ENCODE measurements around the gene PRDM16. TPM values are rescaled to one million over a fixed set of nuclear protein-coding genes. Genes with fewer than 3 reads are reported as not detected.

The PRDM16 gene
- total RNA-seq, 1 experiment from 2014 or later, result not detected

DNA sequence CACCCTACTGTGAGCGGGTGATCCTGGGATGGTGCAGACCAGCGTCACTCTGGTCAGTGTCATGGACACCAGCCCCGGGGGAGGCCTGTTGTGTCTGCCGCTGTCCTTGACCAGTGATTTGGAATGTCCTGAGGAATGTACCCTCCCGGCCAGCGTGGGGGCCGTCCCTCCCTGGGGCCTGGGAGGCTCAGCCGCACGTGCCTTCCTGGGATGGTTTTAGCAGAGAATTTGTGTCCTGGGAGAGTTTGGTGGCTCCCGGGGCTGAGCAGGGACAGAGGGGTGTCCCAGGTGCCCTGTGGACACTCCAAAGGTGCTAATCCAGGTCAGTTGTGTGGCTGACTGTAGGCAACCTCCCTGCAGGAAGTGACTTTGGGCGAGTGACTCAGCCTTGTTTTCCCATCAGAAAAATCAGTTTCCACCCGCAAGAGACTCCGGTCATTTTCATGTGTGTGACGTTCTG is 391.7 kb downstream of the PRDM16 start:
- no peak for DNase-seq (ENCODE audit: low read depth)

DNA sequence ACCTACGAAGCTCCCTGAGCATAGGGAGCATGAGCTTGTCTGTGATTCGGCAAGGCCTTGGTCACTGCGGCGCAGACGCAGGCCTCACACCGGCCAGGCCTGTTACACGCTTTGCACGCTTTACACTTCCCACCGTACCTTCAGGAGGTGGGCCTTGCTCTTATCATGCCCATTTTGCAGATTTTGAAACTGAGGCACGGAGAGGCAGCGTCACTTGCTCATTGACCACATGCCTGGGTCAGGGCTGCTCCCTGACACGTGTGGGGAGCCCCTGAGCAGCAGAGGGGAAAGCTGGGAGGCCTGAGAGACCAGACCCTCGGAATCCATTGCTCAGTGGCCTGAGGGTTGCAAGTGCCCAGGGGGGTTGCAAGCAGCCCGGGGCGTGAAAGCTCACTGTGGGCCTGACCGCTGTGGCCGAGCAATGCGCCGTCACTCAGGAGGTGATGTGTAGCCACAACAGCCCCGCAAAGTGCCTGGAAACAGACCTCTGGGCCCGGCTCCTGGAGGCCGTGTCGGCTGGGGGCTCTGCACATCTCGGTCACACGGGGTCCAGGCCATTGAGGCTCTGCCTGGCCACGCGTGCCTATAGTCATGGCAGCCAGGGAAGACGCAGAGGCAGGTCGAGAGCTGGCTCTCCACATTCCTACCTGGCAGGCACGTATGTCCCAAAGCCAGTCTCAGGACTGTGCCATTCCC is 392.4 kb downstream of the PRDM16 start:
- no peak for DNase-seq (ENCODE audit: low read depth)

DNA sequence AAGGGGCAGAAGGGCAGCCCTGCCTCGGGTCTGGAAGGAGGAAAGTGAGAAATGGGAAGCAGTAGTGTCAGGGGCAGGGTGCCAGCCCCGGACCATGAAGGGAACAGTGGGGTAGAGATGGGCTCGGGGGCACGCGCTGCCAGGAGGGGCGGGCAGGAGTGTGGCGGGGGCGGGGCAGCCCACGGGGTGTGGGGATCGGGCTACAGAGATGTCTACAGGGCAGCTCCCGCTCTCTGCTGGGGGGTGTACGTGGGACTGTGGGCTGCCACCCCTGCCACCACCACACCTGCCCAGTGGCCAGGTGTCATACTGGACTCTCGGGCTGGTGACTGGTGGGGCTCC is 392.9 kb downstream of the PRDM16 start:
- no peak for DNase-seq (ENCODE audit: low read depth)

DNA sequence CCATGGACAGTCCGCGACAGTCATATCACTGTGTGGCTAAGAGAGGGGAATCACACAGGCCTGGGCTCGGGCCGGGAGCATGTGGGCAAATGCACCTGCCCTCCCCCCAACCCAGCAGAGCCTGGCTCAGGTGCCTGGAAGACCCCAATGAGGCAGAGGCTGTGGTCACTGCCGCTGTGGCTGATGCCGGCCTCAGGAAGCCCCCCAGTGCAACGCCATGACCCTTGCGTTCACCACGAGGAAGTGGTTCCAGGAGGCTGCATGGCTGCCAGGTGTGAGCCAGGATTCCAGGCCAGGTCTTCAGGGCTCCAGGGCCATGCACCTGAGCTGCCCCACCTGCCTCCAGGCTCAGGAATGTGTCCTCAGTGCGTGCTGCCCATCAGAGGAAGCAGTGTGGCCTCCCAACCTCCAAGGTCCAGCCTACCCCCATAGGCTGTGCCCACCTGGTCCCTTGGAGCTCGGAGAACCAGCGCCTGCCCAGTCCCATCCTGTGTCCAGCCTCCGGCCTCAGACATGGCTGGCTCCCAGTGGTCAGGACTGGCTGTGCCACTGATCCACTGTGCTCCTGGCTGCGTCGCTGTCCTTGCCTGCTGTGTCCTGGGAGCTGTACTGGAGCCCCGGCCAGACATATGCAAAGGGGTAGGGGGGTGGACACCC is 393.5 kb downstream of the PRDM16 start:
- no peak for DNase-seq (ENCODE audit: low read depth)

DNA sequence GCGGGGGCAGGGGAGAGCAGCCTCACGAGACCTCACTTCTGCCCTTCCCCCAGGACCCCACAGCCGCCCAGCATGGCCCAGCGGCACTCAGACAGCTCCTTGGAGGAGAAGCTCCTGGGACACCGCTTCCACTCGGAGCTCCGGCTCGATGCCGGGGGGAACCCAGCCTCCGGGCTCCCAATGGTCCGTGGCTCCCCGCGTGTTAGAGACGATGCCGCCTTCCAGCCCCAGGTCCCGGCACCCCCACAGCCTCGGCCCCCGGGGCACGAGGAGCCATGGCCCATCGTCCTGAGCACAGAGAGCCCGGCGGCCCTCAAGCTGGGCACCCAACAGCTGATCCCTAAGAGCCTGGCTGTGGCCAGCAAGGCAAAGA is 394.0 kb downstream of the PRDM16 start:
- no peak for DNase-seq (ENCODE audit: low read depth)

DNA sequence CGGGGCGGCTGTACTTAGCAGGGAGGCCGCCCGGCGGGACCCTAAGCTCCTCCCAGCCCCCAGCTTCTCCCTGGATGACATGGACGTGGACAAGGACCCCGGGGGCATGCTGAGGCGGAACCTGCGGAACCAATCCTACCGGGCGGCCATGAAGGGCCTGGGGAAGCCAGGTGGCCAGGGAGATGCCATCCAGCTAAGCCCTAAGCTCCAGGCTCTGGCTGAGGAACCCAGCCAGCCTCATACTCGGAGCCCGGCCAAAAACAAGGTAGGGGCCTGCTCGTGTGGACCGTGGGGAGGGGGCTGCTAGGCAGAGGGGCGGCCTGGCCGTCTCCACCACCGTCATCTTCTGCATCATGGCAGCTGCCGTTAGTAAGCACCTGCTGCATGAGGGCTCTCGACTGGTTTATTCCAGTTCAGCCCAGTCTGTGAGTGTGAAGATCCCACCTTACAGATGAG is 394.4 kb downstream of the PRDM16 start:
- DNase-seq (ENCODE audit: low read depth), result no peak

DNA sequence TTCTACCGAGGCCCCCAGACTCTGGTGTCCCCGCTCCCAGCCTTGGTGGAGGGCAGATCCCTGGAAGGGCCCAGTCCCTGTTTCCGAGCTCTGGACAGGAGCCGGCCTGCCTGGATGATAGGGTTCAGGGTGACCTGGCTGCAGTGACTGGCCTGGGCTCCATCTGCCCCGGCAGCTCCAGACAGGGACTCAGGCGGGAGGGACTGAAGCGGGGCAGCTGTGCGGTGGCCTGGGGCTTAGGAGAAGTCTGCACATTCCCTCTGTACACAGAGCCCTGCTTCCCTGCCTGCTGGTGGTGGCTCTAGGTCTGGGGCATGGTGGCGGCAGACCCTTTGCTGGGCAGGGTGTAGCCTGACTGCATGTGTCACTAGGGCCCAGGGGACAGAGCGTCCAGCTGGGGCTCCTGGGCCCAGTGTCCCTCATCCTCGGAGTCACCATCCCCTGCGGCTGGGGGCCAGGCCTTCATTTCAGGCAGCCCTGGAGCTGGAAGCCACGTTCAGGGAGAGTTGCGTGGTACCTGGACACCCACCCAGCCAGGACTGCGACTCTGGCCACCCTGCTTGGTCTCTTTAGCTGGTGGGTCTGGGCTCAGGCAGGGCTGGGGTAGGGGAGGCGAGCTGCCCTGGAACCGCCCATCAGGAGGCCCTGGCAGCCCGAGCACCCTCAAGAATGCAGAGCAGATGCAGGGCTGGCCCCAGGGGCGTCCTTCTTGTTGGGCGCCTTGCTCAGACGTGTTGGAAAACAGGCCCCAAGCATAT is 395.1 kb downstream of the PRDM16 start:
- no peak for DNase-seq (ENCODE audit: low read depth)

DNA sequence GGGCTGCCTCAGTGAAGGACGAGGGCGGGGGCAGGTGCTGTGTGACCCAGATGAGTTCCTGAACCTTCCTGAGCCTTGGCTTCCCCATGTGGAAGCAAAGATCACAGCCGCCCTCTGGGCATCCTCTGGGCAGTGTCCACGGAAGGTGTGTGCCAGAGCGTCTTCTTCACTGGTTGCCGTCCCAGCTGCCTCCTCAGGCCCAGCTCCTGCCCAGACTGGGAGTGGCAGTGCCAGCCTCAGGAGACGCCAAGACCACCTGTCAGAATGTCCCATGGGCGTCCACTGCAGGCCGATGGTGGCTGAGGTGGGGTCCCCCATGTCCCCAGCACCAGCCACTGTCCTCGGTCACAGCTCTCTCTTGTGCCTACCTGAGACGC is 395.6 kb downstream of the PRDM16 start:
- DNase-seq (ENCODE audit: low read depth), result no peak

DNA sequence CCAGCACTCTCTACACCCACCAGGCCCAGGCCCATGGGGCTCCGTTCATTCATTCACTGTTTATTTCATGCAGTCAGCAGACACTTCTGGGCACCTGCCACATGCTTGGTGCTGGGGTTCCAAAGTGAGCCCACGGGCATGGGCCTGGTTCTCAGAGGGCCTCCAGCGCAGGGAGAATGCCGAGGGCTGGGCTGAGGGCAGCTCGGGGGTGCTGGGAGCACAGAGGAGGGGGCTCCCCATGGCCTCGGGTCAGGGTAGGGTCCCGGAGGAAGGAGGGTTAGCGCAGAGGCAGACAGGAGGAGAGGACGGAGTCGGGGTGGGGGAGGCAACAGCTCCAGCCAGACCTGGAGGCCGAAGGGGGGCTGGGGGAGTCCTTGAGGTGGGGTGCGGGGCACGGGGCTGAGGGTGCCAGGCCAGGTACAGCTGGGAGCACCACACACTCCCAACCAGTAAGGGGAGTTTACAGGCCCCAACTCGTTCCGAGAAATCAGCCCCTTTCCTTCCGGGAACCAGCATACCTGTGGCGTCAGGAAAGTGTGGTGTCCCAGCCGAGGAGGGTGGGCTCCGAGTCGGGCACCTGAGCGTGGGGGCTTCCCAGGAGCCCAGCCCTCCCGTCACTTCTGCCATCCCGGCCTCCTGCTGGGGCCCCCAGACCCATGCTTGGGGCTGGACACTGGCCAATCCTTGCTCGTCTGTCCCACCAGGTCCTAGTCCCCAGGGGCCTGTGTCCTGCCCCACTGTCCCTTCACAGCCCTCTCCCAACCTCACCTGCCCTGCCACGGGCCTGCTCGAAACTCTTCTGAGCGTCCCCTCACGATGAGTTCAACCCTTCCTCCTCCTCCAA is 396.3 kb downstream of the PRDM16 start:
- no peak for DNase-seq (ENCODE audit: low read depth)

DNA sequence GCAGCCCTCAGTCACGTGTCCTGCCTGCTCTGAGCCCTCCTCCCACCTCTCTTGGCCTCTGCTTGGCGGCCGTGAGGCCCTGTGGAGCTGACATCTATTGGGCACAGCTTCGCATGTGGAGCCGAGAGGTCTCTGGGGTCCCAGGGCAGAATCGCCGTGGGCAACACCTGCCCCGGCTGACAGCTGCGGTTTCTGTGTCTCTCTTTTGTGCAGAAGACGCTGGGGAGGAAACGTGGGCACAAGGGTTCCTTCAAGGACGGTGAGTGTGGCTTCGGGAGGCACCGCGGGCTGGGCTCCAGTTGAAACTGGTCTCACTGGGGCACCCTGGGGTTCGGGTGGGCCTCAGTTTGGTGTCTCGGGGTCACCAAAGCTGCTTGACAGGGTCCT is 396.9 kb downstream of the PRDM16 start:
- no peak for DNase-seq (ENCODE audit: low read depth)

DNA sequence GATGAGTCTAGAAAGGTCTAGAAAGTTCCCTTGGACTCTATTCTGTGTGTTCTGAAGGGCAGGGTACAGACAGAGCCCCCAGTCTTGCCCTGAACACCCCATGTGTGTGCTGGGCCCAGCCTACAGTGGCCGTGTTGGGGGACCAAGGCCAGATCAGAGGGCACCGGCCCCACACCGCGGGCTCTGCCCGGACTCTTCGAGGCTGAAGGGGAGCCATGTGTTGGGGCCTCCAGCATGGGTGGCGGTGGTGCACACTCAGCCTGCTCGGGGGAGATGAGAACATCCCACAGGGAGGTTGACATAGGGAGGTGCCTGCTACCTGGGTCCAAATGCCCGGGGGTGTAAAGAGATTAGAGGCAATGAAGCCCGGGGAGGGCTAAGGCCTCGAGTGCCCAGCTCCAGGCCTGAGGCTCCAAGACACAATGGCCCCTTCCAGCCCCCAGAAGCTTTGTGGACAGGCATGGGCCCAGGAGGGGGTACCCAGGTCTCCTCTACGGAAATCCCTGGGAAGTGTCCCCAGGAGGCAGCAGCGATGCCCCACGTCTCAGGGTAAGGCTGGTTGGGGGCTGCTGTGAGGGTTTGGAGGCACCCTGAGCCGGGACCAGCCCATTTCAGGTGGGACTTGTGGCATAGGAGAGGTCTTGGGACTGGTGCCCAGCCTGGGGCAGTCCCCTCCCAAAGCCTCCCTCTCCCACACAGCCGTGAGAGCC is 397.5 kb downstream of the PRDM16 start:
- no peak for DNase-seq (ENCODE audit: low read depth)

DNA sequence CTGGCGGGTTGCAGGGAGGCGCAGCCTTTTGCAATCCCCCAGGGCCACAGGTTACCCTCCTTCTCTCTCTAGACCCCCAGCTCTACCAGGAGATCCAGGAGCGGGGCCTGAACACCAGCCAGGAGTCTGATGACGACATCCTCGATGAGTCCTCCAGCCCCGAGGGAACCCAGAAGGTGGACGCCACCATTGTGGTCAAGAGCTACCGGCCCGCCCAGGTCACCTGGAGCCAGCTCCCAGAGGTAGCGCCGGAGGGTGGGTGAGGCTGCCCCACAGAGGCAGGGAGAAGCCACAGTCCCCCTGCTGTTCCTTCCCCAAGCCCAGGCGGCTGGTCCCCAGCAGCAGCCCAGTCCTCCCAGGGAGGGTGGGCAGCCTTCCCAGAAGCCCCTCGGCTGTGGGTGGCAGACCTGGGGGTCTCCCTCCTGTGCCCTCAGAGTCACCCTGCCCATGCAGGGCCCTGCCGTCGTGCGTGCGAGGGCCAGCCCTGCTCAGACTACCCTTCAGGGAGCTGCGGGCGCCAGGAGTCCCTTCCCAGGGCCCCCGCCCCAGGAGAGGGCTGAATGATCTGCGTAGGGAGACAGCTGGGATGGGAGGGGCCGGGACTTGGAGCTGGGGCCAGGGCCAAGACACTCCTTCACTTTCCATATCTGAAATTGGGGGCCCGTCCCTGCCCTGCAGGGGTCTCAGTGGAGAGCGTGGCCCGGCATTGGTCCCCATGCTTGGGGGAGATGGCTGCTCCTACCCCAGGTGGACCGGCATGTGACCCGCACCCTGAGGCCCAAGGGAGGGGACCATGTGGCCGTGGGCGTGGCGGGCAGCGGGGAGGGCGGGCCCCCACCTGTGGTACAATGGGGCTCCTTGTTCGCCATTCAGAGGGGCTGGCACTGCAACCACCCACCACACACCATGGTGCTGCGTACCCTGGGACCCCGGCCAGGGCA is 398.4 kb downstream of the PRDM16 start:
- DNase-seq (ENCODE audit: low read depth), result no peak

DNA sequence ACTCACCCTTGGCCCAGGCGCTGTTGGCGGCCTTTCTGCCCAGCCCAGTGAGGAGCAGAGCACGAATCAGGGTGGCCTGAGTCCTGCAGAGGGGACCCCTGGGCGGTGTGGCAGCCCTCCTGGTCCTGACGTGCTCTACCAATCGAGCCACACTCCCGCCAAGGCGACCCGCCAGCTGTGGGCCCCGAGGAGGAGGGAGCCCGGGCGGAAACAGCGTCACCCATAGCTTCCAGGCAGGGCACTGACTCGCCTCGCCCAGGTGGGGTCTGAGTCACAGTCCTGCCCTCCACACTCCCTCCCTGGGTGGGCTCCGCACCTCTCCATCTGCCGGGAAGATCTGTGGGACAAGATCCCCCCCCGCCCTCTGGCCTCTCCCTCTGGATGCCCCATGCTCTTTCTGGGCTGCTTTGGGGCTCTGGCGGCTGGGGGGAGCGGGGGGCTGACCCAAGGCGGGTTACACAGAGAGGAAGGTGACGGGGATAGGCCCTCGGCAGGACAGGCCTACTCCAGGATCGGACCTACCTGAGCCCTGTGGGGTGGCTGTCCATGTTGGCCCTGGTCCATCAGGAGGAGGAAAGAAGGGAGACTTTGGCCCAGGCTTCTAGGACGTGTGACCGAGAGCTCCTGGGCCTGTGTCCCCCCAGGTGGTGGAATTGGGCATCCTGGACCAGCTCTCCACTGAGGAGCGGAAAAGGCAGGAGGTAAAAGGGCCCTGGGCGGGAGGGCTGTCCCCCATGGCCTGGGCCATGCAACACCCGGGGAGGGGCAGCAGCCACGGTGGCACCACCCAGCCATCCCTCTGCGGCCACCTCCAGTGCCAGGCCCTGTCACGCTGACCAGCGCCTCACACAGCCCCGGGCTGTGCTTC is 399.5 kb downstream of the PRDM16 start:
- DNase-seq (ENCODE audit: low read depth), result no peak

DNA sequence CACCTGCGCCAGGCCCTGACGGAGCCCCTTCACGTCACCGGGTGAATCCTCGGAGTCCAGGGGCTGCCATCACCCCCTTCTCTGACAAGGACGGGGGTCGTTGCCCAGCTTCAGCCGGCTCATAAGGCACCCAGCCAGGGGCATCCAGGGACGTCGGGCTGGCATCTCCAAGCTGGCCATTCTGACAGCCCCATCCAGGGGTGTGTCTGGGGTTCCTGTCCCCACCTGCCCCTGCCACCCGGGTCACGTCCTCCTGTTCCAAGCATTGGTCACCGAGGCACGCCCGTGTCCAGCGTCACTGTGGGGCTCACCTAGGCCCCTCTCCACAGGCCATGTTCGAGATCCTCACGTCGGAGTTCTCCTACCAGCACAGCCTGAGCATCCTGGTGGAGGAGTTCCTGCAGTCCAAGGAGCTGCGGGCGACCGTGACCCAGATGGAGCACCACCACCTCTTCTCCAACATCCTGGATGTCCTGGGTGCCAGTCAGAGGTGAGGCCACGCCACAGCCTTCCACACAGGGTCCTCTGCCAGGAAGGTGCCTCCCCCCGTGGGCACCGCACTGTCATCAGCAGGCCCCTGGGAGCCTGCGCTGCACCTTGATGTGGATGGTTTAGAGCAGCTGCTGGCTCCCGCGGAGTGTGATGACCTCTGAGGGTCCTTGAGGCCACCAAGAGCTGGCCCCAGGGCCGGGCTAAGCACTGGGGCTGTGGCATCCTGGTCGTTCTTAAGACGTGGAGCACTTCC is 400.3 kb downstream of the PRDM16 start:
- no peak for DNase-seq (ENCODE audit: low read depth)

DNA sequence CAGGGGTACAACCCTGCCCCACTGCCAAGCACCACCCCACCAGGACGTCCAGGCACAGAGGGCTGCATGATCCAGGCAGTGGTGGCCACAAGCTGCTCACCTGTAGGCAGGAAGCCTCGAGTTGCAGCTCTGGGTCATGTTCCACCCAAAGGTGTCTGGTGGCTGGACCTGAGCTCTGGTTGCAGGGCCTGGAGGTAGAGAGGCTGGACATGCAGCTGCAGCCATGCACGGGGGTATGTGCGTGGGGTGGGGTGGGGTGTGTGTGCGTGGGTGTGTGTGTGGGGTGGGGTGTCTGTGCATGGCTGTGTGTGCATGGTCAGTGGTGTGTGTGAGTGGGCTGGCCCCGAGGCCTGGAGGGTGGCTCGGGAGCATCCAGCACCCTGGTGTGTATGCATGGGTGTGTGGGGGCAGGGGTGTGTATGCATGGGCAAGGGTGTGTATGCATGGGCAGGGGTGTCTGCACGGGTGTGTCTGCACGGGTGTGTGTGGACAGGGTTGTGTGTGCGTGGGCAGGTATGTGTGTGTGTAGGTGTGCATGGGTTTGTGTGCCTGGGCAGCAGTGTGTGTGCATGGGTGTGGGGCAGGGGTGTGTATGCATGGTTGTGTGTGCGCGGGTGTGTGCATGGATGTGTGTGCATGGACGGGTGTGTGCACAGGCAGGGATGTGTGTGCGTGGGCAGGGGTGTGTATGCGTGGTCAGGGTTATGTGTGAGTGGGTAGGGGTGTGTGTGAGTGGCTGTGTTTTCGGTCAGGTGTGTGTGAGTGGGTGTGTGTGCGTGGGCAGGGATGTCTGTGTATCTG is 401.0 kb downstream of the PRDM16 start:
- DNase-seq (ENCODE audit: low read depth), result no peak

DNA sequence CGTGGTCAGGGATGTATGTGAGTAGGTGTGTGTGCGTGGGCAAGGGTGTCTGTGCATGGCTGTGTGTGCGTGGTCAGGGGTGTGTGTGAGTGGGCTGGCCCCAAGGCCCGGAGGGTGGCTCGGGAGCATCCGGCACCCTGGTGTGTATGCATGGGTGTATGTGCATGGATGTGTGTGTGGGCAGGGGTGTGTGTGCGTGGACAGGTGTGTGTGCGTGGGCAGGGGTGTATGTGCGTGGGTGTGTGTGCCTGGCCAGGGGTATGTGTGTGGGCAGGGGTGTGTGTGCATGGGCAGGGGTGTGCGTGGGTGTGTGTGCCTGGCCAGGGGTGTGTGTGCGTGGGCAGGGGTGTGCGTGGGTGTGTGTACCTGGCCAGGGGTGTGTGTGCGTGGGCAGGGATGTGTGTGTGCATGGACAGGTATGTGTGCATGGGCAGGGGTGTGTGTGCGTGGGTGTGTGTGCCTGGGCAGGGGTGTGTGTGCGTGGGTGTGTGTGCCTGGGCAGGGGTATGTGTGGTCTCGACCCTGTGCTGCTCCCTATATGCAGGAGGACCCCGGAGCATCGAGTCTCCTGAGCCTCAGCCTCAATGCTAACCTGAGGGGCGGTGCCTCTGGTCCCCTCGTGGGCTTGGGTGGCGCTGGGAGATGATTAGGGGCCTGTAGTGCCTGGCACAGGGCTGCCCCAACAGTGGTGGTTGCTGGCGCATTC is 401.8 kb downstream of the PRDM16 start:
- no peak for DNase-seq (ENCODE audit: low read depth)

Data from RPMI7951 (cell line).